ENCODE measurements around the gene GINS1.

Gene GINS1

GRCh38 chr20:25497586-25498279 is 90.3 kb downstream of the GINS1 start:
- TF ChIP-seq ZFX (IDR thresholded peaks at IDR 0.05) = no peak
- no peak for TF ChIP-seq CTCF (conservative IDR thresholded peaks at IDR 0.05)
- H3K27ac ChIP-seq = peak overlapping the region; percentile 74

Data from C4-2B (cell line).